ENCODE results near the gene SPATA2L. TPM values are rescaled to one million over a fixed set of nuclear protein-coding genes. Genes with fewer than 3 reads are reported as not detected.
"Not testable (repeated sequence)": the region's sequence is repeated elsewhere in the genome, so short reads cannot be mapped to it uniquely, and the experiment has no call there.

SPATA2L gene
- total RNA-seq, 1 donor from 2014 or later = 10.8 TPM

DNA sequence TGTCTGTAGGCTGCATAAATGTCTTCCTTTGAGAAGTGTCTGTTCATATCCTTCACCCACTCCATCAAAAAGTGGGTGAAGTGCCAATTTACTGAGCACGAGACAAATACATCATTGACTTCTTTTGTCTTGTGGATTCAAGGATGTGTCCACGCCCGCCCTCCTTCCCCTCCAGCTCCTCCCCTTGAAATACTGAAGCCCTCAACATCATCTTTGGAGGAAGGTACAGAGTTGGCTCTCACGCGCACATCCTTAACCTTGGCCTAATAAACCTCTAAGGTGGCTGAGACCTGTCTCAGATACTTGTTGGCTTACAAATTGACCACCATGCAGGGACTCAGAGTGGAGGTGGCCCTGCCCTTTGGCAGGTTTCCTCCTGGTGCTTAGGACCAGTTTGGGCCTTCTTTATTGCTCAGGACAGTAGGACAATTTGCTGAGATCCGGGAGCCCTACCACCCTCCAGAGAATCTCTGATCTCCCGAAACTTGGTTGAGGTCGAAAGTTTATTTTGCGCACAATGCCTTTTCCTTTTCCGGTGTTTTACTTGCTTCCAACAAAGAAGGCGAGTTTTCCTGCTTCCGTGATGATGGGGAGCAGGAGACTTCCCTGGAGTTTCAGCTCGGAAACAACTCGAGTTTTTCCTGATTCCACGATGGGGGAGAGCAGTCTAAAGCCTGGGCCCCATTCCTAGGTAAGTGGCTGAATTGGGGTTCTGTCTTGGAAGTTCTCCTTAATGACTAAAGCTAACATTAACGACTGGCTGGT lies 29.1 kb downstream of the SPATA2L start:
- no peak for TF ChIP-seq EZH2 (IDR thresholded peaks at IDR 0.05; ENCODE audit: insufficient read depth, low read length)
- TF ChIP-seq CTCF (IDR thresholded peaks at IDR 0.05; ENCODE audit: insufficient read depth, low read depth, low read length) = no peak
- Mint-ChIP-seq H3K36me3 (ENCODE audit: low read depth, unreplicated experiment) (peaks cover 26% of the 10 kb centered on the region), H3K27ac (ENCODE audit: unreplicated experiment) (peak overlapping the region; percentile 41)

GRCh38 chr16:89671565-89671964 lies 29.9 kb downstream of the SPATA2L start:
- H4K20me1 ChIP-seq (ENCODE audit: insufficient read depth, low read length); H3K9ac ChIP-seq (ENCODE audit: low read length); H3K4me3 Mint-ChIP-seq (ENCODE audit: unreplicated experiment); H2AFZ ChIP-seq (ENCODE audit: low read depth, low read length); H3K4me3 ChIP-seq (ENCODE audit: insufficient read depth, low read depth, low read length); H3K36me3 ChIP-seq (ENCODE audit: insufficient read depth, low read length); H3K9me3 Mint-ChIP-seq (ENCODE audit: unreplicated experiment); DNase-seq (ENCODE audit: low read depth); H3K27ac Mint-ChIP-seq (ENCODE audit: unreplicated experiment); H3K27me3 ChIP-seq (ENCODE audit: insufficient read depth, low read length); FAIRE-seq; H3K4me1 Mint-ChIP-seq (ENCODE audit: low read depth, unreplicated experiment); H3K4me2 ChIP-seq (ENCODE audit: low read length); H3K4me1 ChIP-seq (ENCODE audit: insufficient read depth, low read length); H3K27me3 Mint-ChIP-seq (ENCODE audit: low read depth, unreplicated experiment); H3K79me2 ChIP-seq (ENCODE audit: insufficient read depth, low read length); H3K27ac ChIP-seq (ENCODE audit: low read depth, low read length); H3K9me3 ChIP-seq (ENCODE audit: insufficient read depth, low read depth, low read length): not testable (repeated sequence)
- peaks cover 25% of the 10 kb centered on the region for H3K36me3 Mint-ChIP-seq (ENCODE audit: low read depth, unreplicated experiment)

More for the DNA sequence above, 29.1 kb downstream of the SPATA2L start:
- Histone ChIP-seq H4K20me1 (ENCODE audit: insufficient read depth, low read length) (no peaks in the 10 kb centered on the region), H3K4me1 (ENCODE audit: insufficient read depth, low read length) (peaks cover 6% of the 10 kb centered on the region), H3K36me3 (ENCODE audit: insufficient read depth, low read length) (no peaks in the 10 kb centered on the region), H3K79me2 (ENCODE audit: insufficient read depth, low read length) (no peaks in the 10 kb centered on the region), H3K9ac (ENCODE audit: low read length) (no peak overlapping the region), H3K4me3 (ENCODE audit: insufficient read depth, low read depth, low read length) (no peak overlapping the region), H3K9me3 (ENCODE audit: insufficient read depth, low read depth, low read length) (no peaks in the 10 kb centered on the region), H3K27ac (ENCODE audit: low read depth, low read length) (no peak overlapping the region), H3K4me2 (ENCODE audit: low read length) (no peak overlapping the region), H3K27me3 (ENCODE audit: insufficient read depth, low read length) (no peaks in the 10 kb centered on the region), H2AFZ (ENCODE audit: low read depth, low read length) (no peak overlapping the region)
- H3K27me3 Mint-ChIP-seq (ENCODE audit: low read depth, unreplicated experiment) = no peaks in the 10 kb centered on the region
- H3K4me3 Mint-ChIP-seq (ENCODE audit: unreplicated experiment) = no peak overlapping the region
- H3K4me1 Mint-ChIP-seq (ENCODE audit: low read depth, unreplicated experiment) = peaks cover 8% of the 10 kb centered on the region
- DNase-seq (ENCODE audit: low read depth) (no peak), FAIRE-seq (no peak)
- H3K9me3 Mint-ChIP-seq (ENCODE audit: unreplicated experiment) = peaks cover 1% of the 10 kb centered on the region

DNA sequence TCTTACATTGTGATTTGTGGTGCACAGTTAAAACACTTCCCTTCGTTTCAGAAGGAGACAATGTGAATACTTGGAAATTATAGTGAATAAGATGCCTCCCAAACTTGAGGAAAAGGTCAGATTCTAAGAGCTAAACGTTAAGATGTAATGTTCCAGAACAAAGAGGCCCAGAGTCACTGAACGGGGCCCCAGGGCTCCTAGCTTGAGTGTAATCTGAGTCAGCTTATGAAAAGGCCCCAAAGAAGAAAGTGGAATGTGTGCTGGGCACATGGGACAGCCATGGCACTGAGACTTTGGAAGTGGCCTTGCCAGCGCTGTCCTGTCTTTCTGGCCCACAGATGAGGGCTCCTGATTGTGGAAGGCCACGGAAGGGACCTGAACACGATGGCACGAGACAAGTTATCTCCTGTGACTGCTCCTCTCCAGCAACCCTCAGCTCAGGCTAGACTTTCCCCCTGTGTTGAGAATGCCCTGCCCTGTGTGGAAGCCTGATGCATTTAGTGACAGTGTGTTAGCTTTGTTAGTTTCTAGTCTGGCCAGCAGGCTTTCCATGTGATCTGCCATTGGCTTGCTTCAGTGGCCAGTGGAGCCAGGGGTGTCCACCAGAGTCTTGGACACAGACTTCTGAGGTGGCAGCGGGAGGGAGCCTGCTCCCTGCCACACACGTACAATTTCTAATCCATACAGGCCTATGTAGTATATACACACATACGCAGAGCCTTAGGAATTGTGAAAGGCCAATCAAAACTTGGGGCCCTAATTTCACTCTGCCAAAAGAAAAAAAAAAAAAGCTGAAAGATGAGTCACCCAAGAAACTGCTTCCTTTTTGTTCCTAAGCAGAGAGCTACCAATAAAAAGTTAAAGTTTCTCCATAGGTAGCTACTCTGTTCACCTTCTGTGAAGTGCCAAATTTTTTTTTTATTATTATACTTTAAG lies 30.7 kb downstream of the SPATA2L start:
- peaks cover 6% of the 10 kb centered on the region for H3K4me1 ChIP-seq (ENCODE audit: insufficient read depth, low read length)
- no peak overlapping the region for H3K4me3 ChIP-seq (ENCODE audit: insufficient read depth, low read depth, low read length)
- H3K27ac ChIP-seq (ENCODE audit: low read depth, low read length) = no peak overlapping the region
- Mint-ChIP-seq H3K27me3 (ENCODE audit: low read depth, unreplicated experiment) (no peaks in the 10 kb centered on the region), H3K4me1 (ENCODE audit: low read depth, unreplicated experiment) (peaks cover 8% of the 10 kb centered on the region), H3K4me3 (ENCODE audit: unreplicated experiment) (no peak overlapping the region), H3K27ac (ENCODE audit: unreplicated experiment) (peak overlapping the region; percentile 62), H3K36me3 (ENCODE audit: low read depth, unreplicated experiment) (peaks cover 26% of the 10 kb centered on the region), H3K9me3 (ENCODE audit: unreplicated experiment) (no peaks in the 10 kb centered on the region)
- no peak overlapping the region for H3K9ac ChIP-seq (ENCODE audit: low read length)
- DNase-seq (ENCODE audit: low read depth) (peak; percentile 18), FAIRE-seq (no peak)
- no peaks in the 10 kb centered on the region for H4K20me1 ChIP-seq (ENCODE audit: insufficient read depth, low read length)
- no peaks in the 10 kb centered on the region for H3K27me3 ChIP-seq (ENCODE audit: insufficient read depth, low read length)
- no peak overlapping the region for H2AFZ ChIP-seq (ENCODE audit: low read depth, low read length)
- TF ChIP-seq CTCF (IDR thresholded peaks at IDR 0.05; ENCODE audit: insufficient read depth, low read depth, low read length) = no peak
- no peaks in the 10 kb centered on the region for H3K9me3 ChIP-seq (ENCODE audit: insufficient read depth, low read depth, low read length)
- H3K79me2 ChIP-seq (ENCODE audit: insufficient read depth, low read length) = no peaks in the 10 kb centered on the region
- no peak overlapping the region for H3K4me2 ChIP-seq (ENCODE audit: low read length)
- no peaks in the 10 kb centered on the region for H3K36me3 ChIP-seq (ENCODE audit: insufficient read depth, low read length)
